SK-N-SH (cell line): ENCODE data around the gene SDR9C7. TPM values are rescaled to one million over a fixed set of nuclear protein-coding genes. Genes with fewer than 3 reads are reported as not detected.

Source experiments
- CTCF ChIA-PET: fragments of 300-600, 350-600 bp; formaldehyde crosslinking; extraction: SDS; loops from one replicate; lab custom pipeline; 2021; lab: Yijun Ruan, JAX
- POLR2A ChIA-PET: fragments of 350-600 bp; sonication (Branson Sonifier 250); formaldehyde crosslinking; extraction: SDS; loops from one replicate; lab custom pipeline; 2020; ENCODE audit warnings: antibody characterized with exemption, inconsistent platforms; lab: Yijun Ruan, JAX
- DNase-seq: peaks from one replicate; pipeline ENCODE4 v3.0.0; 2012
- H2AFZ ChIP-seq: fragments of 200-600 bp; sonication (generic); 2 replicates; pipeline ENCODE4 v1.8.1; 2016; ENCODE audit warnings: antibody characterized with exemption, mild to moderate bottlenecking, low read depth
- H3F3A ChIP-seq: fragments of 200-600 bp; sonication (generic); replicated peaks from 2 replicates; pipeline ENCODE3; 2016; ENCODE audit warnings: antibody characterized with exemption, mild to moderate bottlenecking; ENCODE audit not compliant: insufficient read depth
- H3K27ac ChIP-seq, 2 experiments: fragments of 200-500 bp in 1 of 2; fragments of 200-600 bp in 1 of 2; sonication (Bioruptor generic) in 1 of 2; sonication (generic), shearing (Covaris generic) in 1 of 2; 2 replicates each; pipeline versions ENCODE4 v1.5.1 to v1.6.1; 2014 to 2016; ENCODE audit warnings: low read depth in 2 of 2, inconsistent platforms in 1 of 2, low read length in 1 of 2, mild to moderate bottlenecking in 1 of 2, mixed read lengths in 1 of 2
- H3K27me3 ChIP-seq: fragments of 200-600 bp; sonication (generic), shearing (Covaris generic); 2 replicates; pipeline ENCODE4 v1.6.1; 2016; ENCODE audit warnings: mixed run types; ENCODE audit not compliant: insufficient read depth
- H3K36me3 ChIP-seq, 2 experiments: fragments of 200-500 bp in 1 of 2; fragments of 200-600 bp in 1 of 2; sonication (Bioruptor generic) in 1 of 2; sonication (generic) in 1 of 2; replicated peaks in 1 of 2; 2 replicates each; pipeline versions ENCODE3 to v1.5.1; 2014 to 2016; ENCODE audit warnings: low read length in 1 of 2, mild to moderate bottlenecking in 1 of 2; ENCODE audit not compliant: insufficient read depth in 2 of 2, control insufficient read depth in 1 of 2
- H3K4me1 ChIP-seq, 2 experiments: fragments of 200-500 bp in 1 of 2; fragments of 200-600 bp in 1 of 2; sonication (Bioruptor generic) in 1 of 2; sonication (generic), shearing (Covaris generic) in 1 of 2; 2 replicates each; pipeline versions ENCODE4 v1.5.1 to v1.6.1; 2014 to 2016; ENCODE audit warnings: low read depth in 1 of 2, low read length in 1 of 2, mixed run types in 1 of 2; ENCODE audit not compliant: insufficient read depth in 2 of 2, control insufficient read depth in 1 of 2
- H3K4me2 ChIP-seq: fragments of 200-600 bp; sonication (generic), shearing (Covaris generic); 2 replicates; pipeline ENCODE4 v1.6.1; 2017; ENCODE audit warnings: mixed run types
- H3K4me3 ChIP-seq, 2 experiments: fragments of 200-500 bp in 1 of 2; fragments of 200-600 bp in 1 of 2; sonication (Bioruptor generic) in 1 of 2; sonication (generic), shearing (Covaris generic) in 1 of 2; 2 replicates each; pipeline versions ENCODE4 v1.5.1 to v1.8.1; 2014 to 2016; ENCODE audit warnings: low read depth in 2 of 2, inconsistent platforms in 1 of 2, low read length in 1 of 2, mild to moderate bottlenecking in 1 of 2, mixed read lengths in 1 of 2, moderate library complexity in 1 of 2
- H3K79me2 ChIP-seq: fragments of 200-600 bp; sonication (generic); 2 replicates; pipeline ENCODE4 v1.8.1; 2017; ENCODE audit warnings: mild to moderate bottlenecking; ENCODE audit not compliant: insufficient read depth
- H3K9ac ChIP-seq: fragments of 200-600 bp; sonication (generic); 2 replicates; pipeline ENCODE4 v1.6.1; 2017; ENCODE audit warnings: mixed run types
- H3K9me2 ChIP-seq: fragments of 200-600 bp; sonication (generic); 2 replicates; pipeline ENCODE4 v1.6.1; 2017; ENCODE audit warnings: mixed run types
- H3K9me3 ChIP-seq: fragments of 200-600 bp; sonication (generic); 2 replicates; pipeline ENCODE4 v1.6.1; 2017; ENCODE audit warnings: mixed run types, mild to moderate bottlenecking, moderate library complexity
- H4K20me1 ChIP-seq: fragments of 200-600 bp; sonication (generic); 2 replicates; pipeline ENCODE4 v1.6.1; 2017; ENCODE audit warnings: mild to moderate bottlenecking, mixed run types; ENCODE audit not compliant: insufficient read depth
- CHD2 ChIP-seq: fragments of 150-350 bp; IDR thresholded peaks from 2 replicates; pipeline ENCODE4 v1.6.1; 2018; ENCODE audit warnings: low read length; ENCODE audit not compliant: partially characterized antibody
- EP300 ChIP-seq, 2 experiments: IDR thresholded peaks; 2 replicates each; pipeline versions ENCODE4 v1.4.0 to v1.6.1; 2012; ENCODE audit warnings: borderline replicate concordance in 1 of 2, low read depth in 1 of 2, low read length in 1 of 2
- FOSL2 ChIP-seq: IDR thresholded peaks from 2 replicates; pipeline ENCODE4 v1.4.0; 2012; ENCODE audit warnings: low read depth, mild to moderate bottlenecking, moderate library complexity, borderline replicate concordance
- FOXJ3 ChIP-seq: sonication (generic); formaldehyde crosslinking; IDR thresholded peaks from 2 replicates; pipeline ENCODE4 v1.5.1; 2020; ENCODE audit warnings: mild to moderate bottlenecking, missing genetic modification reagents
- FOXM1 ChIP-seq: IDR thresholded peaks from 2 replicates; pipeline ENCODE4 v1.4.0; 2012; ENCODE audit warnings: low read depth, mild to moderate bottlenecking
- GATA2 ChIP-seq: sonication (generic); formaldehyde crosslinking; IDR thresholded peaks from 2 replicates; pipeline ENCODE4 v1.5.0; 2020; ENCODE audit warnings: mild to moderate bottlenecking, missing genetic modification reagents
- IRF3 ChIP-seq: fragments of 150-350 bp; IDR thresholded peaks from 2 replicates; pipeline ENCODE4 v1.6.1; 2016; ENCODE audit warnings: mild to moderate bottlenecking, low read depth, low read length
- MEF2A ChIP-seq: IDR thresholded peaks from 2 replicates; pipeline ENCODE4 v1.4.0; 2012; ENCODE audit warnings: low read depth, borderline replicate concordance
- NFIC ChIP-seq: IDR thresholded peaks from 2 replicates; pipeline ENCODE4 v1.4.0; 2012; ENCODE audit warnings: borderline replicate concordance
- PBX3 ChIP-seq: IDR thresholded peaks from 2 replicates; pipeline ENCODE4; 2012
- RAD21 ChIP-seq: IDR thresholded peaks from 2 replicates; pipeline ENCODE4 v1.6.1; 2012; ENCODE audit warnings: mild to moderate bottlenecking, low read length
- RFX5 ChIP-seq: IDR thresholded peaks from 2 replicates; pipeline ENCODE4 v1.6.1; 2012; ENCODE audit warnings: mild to moderate bottlenecking, improper control_type of control experiment, low read length
- RXRA ChIP-seq: IDR thresholded peaks from 2 replicates; pipeline ENCODE4 v1.4.0; 2012; ENCODE audit warnings: low read depth, mild to moderate bottlenecking, borderline replicate concordance
- SIN3A ChIP-seq: IDR thresholded peaks from 2 replicates; pipeline ENCODE4 v1.6.1; 2012; ENCODE audit warnings: low read depth, mild to moderate bottlenecking, low read length, moderate library complexity, borderline replicate concordance
- TCF12 ChIP-seq: IDR thresholded peaks from 2 replicates; pipeline ENCODE4 v1.4.0; 2012
- TEAD4 ChIP-seq: IDR thresholded peaks from 2 replicates; pipeline ENCODE4 v1.4.0; 2012; ENCODE audit warnings: mild to moderate bottlenecking, borderline replicate concordance; ENCODE audit not compliant: insufficient read depth
- USF1 ChIP-seq: IDR thresholded peaks from 2 replicates; pipeline ENCODE4 v1.4.0; 2012; ENCODE audit warnings: low read depth, borderline replicate concordance
- YY1 ChIP-seq: IDR thresholded peaks from 2 replicates; pipeline ENCODE4 v1.4.0; 2012; ENCODE audit warnings: low read depth, mild to moderate bottlenecking
- WGBS: methylation state at CpG from one replicate; pipeline ENCODE4 v1.1.6; 2017; ENCODE audit warnings: low lambda C conversion rate; 5-methylcytosine and 5-hydroxymethylcytosine counted together
- polyA plus RNA-seq, 3 experiments: library from polyadenylated mRNA; depleted of rRNA; stranded (reverse); fragments of >200 nt; gene quantifications; 2 replicates each; pipeline ENCODE4 v1.2.3, GENCODE V29; 2012

SDR9C7 gene
- polyA plus RNA-seq, 1 of the 3 experiments (the other 2 are of a cell fraction): not detected

GRCh38 chr12:56957229-56958052, 23.2 kb upstream of the SDR9C7 start, which contains the start of gene RDH16:
Gene RDH16, minus strand, starts transcription at chr12:56957608. Its CDS starts 146 bp downstream, at chr12:56957462.
- peaks cover 0 to 2% of the 10 kb centered on the region in 2 experiments; a peak in 1 of 4 replicates for H3K4me1 ChIP-seq
- H3F3A ChIP-seq: no peaks in the 10 kb centered on the region
- H3K79me2 ChIP-seq: no peaks in the 10 kb centered on the region
- no peak for TF ChIP-seq GATA2 (CRISPR knock-in tag)
- POLR2A ChIA-PET: interaction anchor here (0.6 kb wide), 1 partner anchor 72 kb away, joined by 3 read pairs; no protein-coding TSS in a partner anchor
- H3K9ac ChIP-seq: no peak within 1 kb of the TSS
- H3K27me3 ChIP-seq: peaks cover 6% of the 10 kb centered on the region; the same call in 1 of the 2 replicates
- H3K9me3 ChIP-seq: no peaks in the 10 kb centered on the region
- no peak for DNase-seq
- no peaks in the 10 kb centered on the region for H3K36me3 ChIP-seq
- H3K27ac ChIP-seq: no peak within 1 kb of the TSS
- no peak within 1 kb of the TSS for H3K4me3 ChIP-seq
- WGBS: 54% methylated on average over 7 of the region's 10 CpGs
- no peak within 1 kb of the TSS for H3K4me2 ChIP-seq
- no peaks in the 10 kb centered on the region for H3K9me2 ChIP-seq
- no peak within 1 kb of the TSS for H2AFZ ChIP-seq
- no peaks in the 10 kb centered on the region for H4K20me1 ChIP-seq
- CTCF ChIA-PET: no interaction called here

- no peak overlapping the region for H3K9ac ChIP-seq
- ChIA-PET POLR2A (no interaction called here), CTCF (no interaction called here)
- no peak for DNase-seq
- no peak overlapping the region for H3K4me2 ChIP-seq
- TF ChIP-seq NFIC (no peak), RFX5 (no peak), GATA2 (CRISPR knock-in tag) (no peak), RXRA (no peak), MEF2A (no peak), CHD2 (no peak)
- TF ChIP-seq, all 33 proteins: peak for 0
- Histone ChIP-seq H3K4me1 (peaks cover 0 to 2% of the 10 kb centered on the region in 2 experiments; a peak in 1 of 4 replicates), H3K79me2 (no peaks in the 10 kb centered on the region), H3K27ac (no peak overlapping the region), H3K4me3 (no peak overlapping the region), H3K27me3 (peaks cover 6% of the 10 kb centered on the region; the same call in 1 of the 2 replicates), H4K20me1 (no peaks in the 10 kb centered on the region), H3F3A (no peaks in the 10 kb centered on the region), H3K9me3 (no peaks in the 10 kb centered on the region), H2AFZ (no peak overlapping the region), H3K36me3 (no peaks in the 10 kb centered on the region), H3K9me2 (no peaks in the 10 kb centered on the region)
- 47% methylated on average over 2 of the region's 2 CpGs for WGBS
These were observed 21.5 kb upstream of the SDR9C7 start for GRCh38 chr12:56955631-56956256.

- TF ChIP-seq IRF3 (no peak), PBX3 (no peak), TCF12 (no peak), FOXM1 (no peak), EP300 (IDR thresholded peaks at IDR 0.05; ENCODE audit: borderline replicate concordance in 1 of 2, low read depth in 1 of 2, low read length in 1 of 2) (no peak), SIN3A (no peak), MEF2A (no peak), RAD21 (no peak), YY1 (no peak), FOSL2 (no peak), TEAD4 (no peak), USF1 (no peak), FOXJ3 (CRISPR knock-in tag) (no peak)
- TF ChIP-seq, all 33 proteins: peak for 0
- POLR2A ChIA-PET: no interaction called here
- H3K27ac ChIP-seq: no peak overlapping the region
- H3K27me3 ChIP-seq: peaks cover 6% of the 10 kb centered on the region; the same call in 1 of the 2 replicates
- H3K9me3 ChIP-seq: no peaks in the 10 kb centered on the region
- no peaks in the 10 kb centered on the region for H3F3A ChIP-seq
- no peaks in the 10 kb centered on the region for H3K79me2 ChIP-seq
- H3K4me1 ChIP-seq: peaks cover 0 to 2% of the 10 kb centered on the region in 2 experiments; a peak in 1 of 4 replicates
- no peak for DNase-seq
- H3K4me2 ChIP-seq: no peak overlapping the region
- H3K36me3 ChIP-seq: no peaks in the 10 kb centered on the region
- H2AFZ ChIP-seq: no peak overlapping the region
- no peak overlapping the region for H3K9ac ChIP-seq
- H3K9me2 ChIP-seq: no peaks in the 10 kb centered on the region
- no peaks in the 10 kb centered on the region for H4K20me1 ChIP-seq
- CTCF ChIA-PET: no interaction called here
- H3K4me3 ChIP-seq: no peak overlapping the region
- WGBS: 0% methylated on average over 3 of the region's 6 CpGs
These were observed 20.7 kb upstream of the SDR9C7 start for GRCh38 chr12:56954958-56955355.
